ENCODE data around the gene RCN1. TPM values are rescaled to one million over a fixed set of nuclear protein-coding genes. Genes with fewer than 3 reads are reported as not detected.

Gene RCN1
- total and polyA plus RNA-seq, 9 of the 15 experiments (the other 6 are each of a cell fraction or from before 2014, with no cell fraction given): 2.1 to 8.7 (median 7.2) TPM

- TF ChIP-seq RB1 (IDR thresholded peaks at IDR 0.05; ENCODE audit: low read depth): no peak
- TF ChIP-seq ZNF586 (CRISPR knock-in tag; conservative IDR thresholded peaks at IDR 0.05): no peak
- no peak for TF ChIP-seq E2F6 (IDR thresholded peaks at IDR 0.05; ENCODE audit: borderline replicate concordance in 1 of 2, extremely low read depth in 1 of 2, insufficient read depth in 1 of 2, insufficient read length in 1 of 2, low read depth in 1 of 2, low read length in 1 of 2, poor library complexity in 1 of 2, severe bottlenecking in 1 of 2)
- TF ChIP-seq PRDM10 (IDR thresholded peaks at IDR 0.05; ENCODE audit: partially characterized antibody): no peak
- no peak for TF ChIP-seq MBD1 (CRISPR knock-in tag; IDR thresholded peaks at IDR 0.05)
Observed at GRCh38 chr11:32099516-32099915, 8.6 kb downstream of the RCN1 start (continued).
